ENCODE measurements around the gene PLCL2. TPM values are rescaled to one million over a fixed set of nuclear protein-coding genes. Genes with fewer than 3 reads are reported as not detected.
A peak's percentile ranks its signal among the peaks of the same experiment; 100 is the strongest.

Gene PLCL2
- total and polyA plus RNA-seq, 5 donors from 2014 or later: 27.1 to 42.9 (median 33.5) TPM

- Histone ChIP-seq H3K9me3 (ENCODE audit: control insufficient read depth in 2 of 2, low read length in 2 of 2) (no peaks in the 10 kb centered on the region), H3K4me3 (ENCODE audit: low read depth, low read length) (no peak overlapping the region), H3K36me3 (ENCODE audit: control insufficient read depth, insufficient read depth, low read length) (peaks cover 23% of the 10 kb centered on the region), H3K27ac (ENCODE audit: insufficient read depth, low read length, poor library complexity, severe bottlenecking) (no peak overlapping the region), H3K4me1 (ENCODE audit: control insufficient read depth, insufficient read depth, low read length, poor library complexity, severe bottlenecking) (peaks cover 9% of the 10 kb centered on the region), H3K27me3 (ENCODE audit: control insufficient read depth, insufficient read depth, low read length) (no peaks in the 10 kb centered on the region)
- no peak for DNase-seq
- Mint-ChIP-seq H3K27ac (no peak overlapping the region), H3K4me1 (peaks cover 17 to 33% (median 31%) of the 10 kb centered on the region in 4 donors), H3K27me3 (no peaks in the 10 kb centered on the region), H3K4me3 (no peak overlapping the region), H3K36me3 (peaks cover 41% of the 10 kb centered on the region), H3K9me3 (peaks cover 0 to 1% (median 0%) of the 10 kb centered on the region in 7 donors)
- ATAC-seq (ENCODE audit: low read depth in 2 of 2): no peak
Observed at GRCh38 chr3:17075907-17076306, 191.2 kb downstream of the PLCL2 start.

- H3K36me3 Mint-ChIP-seq: peaks cover 44% of the 10 kb centered on the region
- no peak overlapping the region for H3K4me3 Mint-ChIP-seq
- Histone ChIP-seq H3K27ac (ENCODE audit: insufficient read depth, low read length, poor library complexity, severe bottlenecking) (no peak overlapping the region), H3K9me3 (ENCODE audit: control insufficient read depth in 2 of 2, low read length in 2 of 2) (no peaks in the 10 kb centered on the region), H3K4me1 (ENCODE audit: control insufficient read depth, insufficient read depth, low read length, poor library complexity, severe bottlenecking) (peaks cover 9% of the 10 kb centered on the region), H3K4me3 (ENCODE audit: low read depth, low read length) (no peak overlapping the region), H3K27me3 (ENCODE audit: control insufficient read depth, insufficient read depth, low read length) (no peaks in the 10 kb centered on the region), H3K36me3 (ENCODE audit: control insufficient read depth, insufficient read depth, low read length) (peaks cover 28% of the 10 kb centered on the region)
- H3K9me3 Mint-ChIP-seq: peaks cover 0 to 1% (median 0%) of the 10 kb centered on the region in 7 donors
- ATAC-seq (ENCODE audit: low read depth in 2 of 2) (no peak), DNase-seq (no peak)
- no peaks in the 10 kb centered on the region for H3K27me3 Mint-ChIP-seq
- H3K27ac Mint-ChIP-seq: peak overlapping the region in 1 of 3 donors; percentile 2
- H3K4me1 Mint-ChIP-seq: peaks cover 17 to 36% (median 31%) of the 10 kb centered on the region in 4 donors
Observed at GRCh38 chr3:17076940-17077605, 192.3 kb downstream of the PLCL2 start.

- Histone ChIP-seq H3K4me1 (ENCODE audit: control insufficient read depth, insufficient read depth, low read length, poor library complexity, severe bottlenecking) (peaks cover 9% of the 10 kb centered on the region), H3K4me3 (ENCODE audit: low read depth, low read length) (no peak overlapping the region), H3K9me3 (ENCODE audit: control insufficient read depth in 2 of 2, low read length in 2 of 2) (no peaks in the 10 kb centered on the region), H3K27ac (ENCODE audit: insufficient read depth, low read length, poor library complexity, severe bottlenecking) (no peak overlapping the region), H3K36me3 (ENCODE audit: control insufficient read depth, insufficient read depth, low read length) (peaks cover 28% of the 10 kb centered on the region), H3K27me3 (ENCODE audit: control insufficient read depth, insufficient read depth, low read length) (no peaks in the 10 kb centered on the region)
- H3K27ac Mint-ChIP-seq: peak overlapping the region in 2 of 3 donors; percentile 2 to 83
- DNase-seq (no peak), ATAC-seq (ENCODE audit: low read depth in 2 of 2) (no peak)
- H3K4me1 Mint-ChIP-seq: peaks cover 17 to 35% (median 32%) of the 10 kb centered on the region in 4 donors
- H3K9me3 Mint-ChIP-seq: peaks cover 0 to 1% (median 0%) of the 10 kb centered on the region in 7 donors
- no peaks in the 10 kb centered on the region for H3K27me3 Mint-ChIP-seq
- H3K36me3 Mint-ChIP-seq: peaks cover 48% of the 10 kb centered on the region
- H3K4me3 Mint-ChIP-seq: no peak overlapping the region
Observed at GRCh38 chr3:17077606-17078005, 192.9 kb downstream of the PLCL2 start.

GRCh38 chr3:17078926-17079465 lies 194.2 kb downstream of the PLCL2 start:
- no peak overlapping the region for H3K4me3 ChIP-seq (ENCODE audit: low read depth, low read length)
- ATAC-seq (ENCODE audit: low read depth in 2 of 2) (no peak), DNase-seq (no peak)
- peaks cover 0 to 3% (median 0%) of the 10 kb centered on the region in 7 donors for H3K9me3 Mint-ChIP-seq
- no peak overlapping the region for H3K27ac Mint-ChIP-seq
- peak overlapping the region in 1 of 4 donors; percentile 77 for H3K4me3 Mint-ChIP-seq
- peaks cover 11 to 29% (median 24%) of the 10 kb centered on the region in 4 donors for H3K4me1 Mint-ChIP-seq
- no peaks in the 10 kb centered on the region for H3K27me3 ChIP-seq (ENCODE audit: control insufficient read depth, insufficient read depth, low read length)
- H3K36me3 ChIP-seq (ENCODE audit: control insufficient read depth, insufficient read depth, low read length): peaks cover 28% of the 10 kb centered on the region
- H3K36me3 Mint-ChIP-seq: peaks cover 52% of the 10 kb centered on the region
- no peaks in the 10 kb centered on the region for H3K9me3 ChIP-seq (ENCODE audit: control insufficient read depth in 2 of 2, low read length in 2 of 2)
- H3K4me1 ChIP-seq (ENCODE audit: control insufficient read depth, insufficient read depth, low read length, poor library complexity, severe bottlenecking): peaks cover 7% of the 10 kb centered on the region
- H3K27ac ChIP-seq (ENCODE audit: insufficient read depth, low read length, poor library complexity, severe bottlenecking): no peak overlapping the region
- no peaks in the 10 kb centered on the region for H3K27me3 Mint-ChIP-seq

- H3K4me1 ChIP-seq (ENCODE audit: control insufficient read depth, insufficient read depth, low read length, poor library complexity, severe bottlenecking): no peaks in the 10 kb centered on the region
- H3K4me1 Mint-ChIP-seq: peaks cover 2 to 20% (median 16%) of the 10 kb centered on the region in 4 donors
- no peaks in the 10 kb centered on the region for H3K9me3 ChIP-seq (ENCODE audit: control insufficient read depth in 2 of 2, low read length in 2 of 2)
- H3K27ac Mint-ChIP-seq: peak overlapping the region in 1 of 3 donors; percentile 73
- ATAC-seq (ENCODE audit: low read depth in 2 of 2) (no peak), DNase-seq (peak in 1 of 3 donors; percentile 54)
- H3K4me3 Mint-ChIP-seq: no peak overlapping the region
- H3K36me3 Mint-ChIP-seq: peaks cover 56% of the 10 kb centered on the region
- H3K27me3 ChIP-seq (ENCODE audit: control insufficient read depth, insufficient read depth, low read length): no peaks in the 10 kb centered on the region
- H3K27ac ChIP-seq (ENCODE audit: insufficient read depth, low read length, poor library complexity, severe bottlenecking): no peak overlapping the region
- no peaks in the 10 kb centered on the region for H3K27me3 Mint-ChIP-seq
- peaks cover 0 to 3% (median 0%) of the 10 kb centered on the region in 7 donors for H3K9me3 Mint-ChIP-seq
- no peak overlapping the region for H3K4me3 ChIP-seq (ENCODE audit: low read depth, low read length)
- peaks cover 32% of the 10 kb centered on the region for H3K36me3 ChIP-seq (ENCODE audit: control insufficient read depth, insufficient read depth, low read length)
Observed at GRCh38 chr3:17079933-17080332, 195.2 kb downstream of the PLCL2 start.

GRCh38 chr3:17081520-17081919 lies 196.8 kb downstream of the PLCL2 start:
- peaks cover 0 to 3% (median 0%) of the 10 kb centered on the region in 7 donors for H3K9me3 Mint-ChIP-seq
- Histone ChIP-seq H3K27ac (ENCODE audit: insufficient read depth, low read length, poor library complexity, severe bottlenecking) (no peak overlapping the region), H3K4me3 (ENCODE audit: low read depth, low read length) (no peak overlapping the region), H3K27me3 (ENCODE audit: control insufficient read depth, insufficient read depth, low read length) (no peaks in the 10 kb centered on the region), H3K36me3 (ENCODE audit: control insufficient read depth, insufficient read depth, low read length) (peaks cover 33% of the 10 kb centered on the region), H3K4me1 (ENCODE audit: control insufficient read depth, insufficient read depth, low read length, poor library complexity, severe bottlenecking) (no peaks in the 10 kb centered on the region), H3K9me3 (ENCODE audit: control insufficient read depth in 2 of 2, low read length in 2 of 2) (no peaks in the 10 kb centered on the region)
- peaks cover 55% of the 10 kb centered on the region for H3K36me3 Mint-ChIP-seq
- ATAC-seq (ENCODE audit: low read depth in 2 of 2) (no peak), DNase-seq (no peak)
- peaks cover 9 to 28% (median 17%) of the 10 kb centered on the region in 4 donors for H3K4me1 Mint-ChIP-seq
- no peak overlapping the region for H3K27ac Mint-ChIP-seq
- no peaks in the 10 kb centered on the region for H3K27me3 Mint-ChIP-seq
- H3K4me3 Mint-ChIP-seq: no peak overlapping the region

GRCh38 chr3:17087509-17087908 lies 202.8 kb downstream of the PLCL2 start:
- no peak overlapping the region for H3K27ac ChIP-seq (ENCODE audit: insufficient read depth, low read length, poor library complexity, severe bottlenecking)
- peaks cover 60% of the 10 kb centered on the region for H3K36me3 Mint-ChIP-seq
- no peak for DNase-seq
- peak overlapping the region in 2 of 3 donors; percentile 55 to 76 for H3K27ac Mint-ChIP-seq
- H3K9me3 Mint-ChIP-seq: peaks cover 0 to 3% (median 0%) of the 10 kb centered on the region in 7 donors
- no peak for ATAC-seq (ENCODE audit: low read depth in 2 of 2)
- no peak overlapping the region for H3K4me3 Mint-ChIP-seq
- peaks cover 3% of the 10 kb centered on the region for H3K4me1 ChIP-seq (ENCODE audit: control insufficient read depth, insufficient read depth, low read length, poor library complexity, severe bottlenecking)
- no peaks in the 10 kb centered on the region for H3K9me3 ChIP-seq (ENCODE audit: control insufficient read depth in 2 of 2, low read length in 2 of 2)
- H3K4me3 ChIP-seq (ENCODE audit: low read depth, low read length): no peak overlapping the region
- peaks cover 26% of the 10 kb centered on the region for H3K36me3 ChIP-seq (ENCODE audit: control insufficient read depth, insufficient read depth, low read length)
- no peaks in the 10 kb centered on the region for H3K27me3 Mint-ChIP-seq
- peaks cover 18 to 34% (median 26%) of the 10 kb centered on the region in 4 donors for H3K4me1 Mint-ChIP-seq
- H3K27me3 ChIP-seq (ENCODE audit: control insufficient read depth, insufficient read depth, low read length): no peaks in the 10 kb centered on the region

Data from CD4-positive, CD25-positive, alpha-beta regulatory T cell (primary cell).